ENCODE results near the gene TENT5C.

- TF ChIP-seq CTCF (conservative IDR thresholded peaks at IDR 0.05 in 1 of 2, IDR thresholded peaks at IDR 0.05 in 1 of 2; ENCODE audit: extremely low read depth in 1 of 2, insufficient read depth in 1 of 2, low read depth in 1 of 2, low read length in 2 of 2) (no peak), EZH2 (IDR thresholded peaks at IDR 0.05; ENCODE audit: borderline replicate concordance, low read length) (no peak)
Measured at GRCh38 chr1:117556976-117557375, 48.9 kb upstream of the TENT5C start.

Data from mammary epithelial cell (primary cell).